ENCODE data around the gene ACSM6. TPM values are rescaled to one million over a fixed set of nuclear protein-coding genes. Genes with fewer than 3 reads are reported as not detected.
A peak's percentile ranks its signal among the peaks of the same experiment; 100 is the strongest.

The ACSM6 gene
- total RNA-seq, 1 donor from 2014 or later, result not detected

DNA sequence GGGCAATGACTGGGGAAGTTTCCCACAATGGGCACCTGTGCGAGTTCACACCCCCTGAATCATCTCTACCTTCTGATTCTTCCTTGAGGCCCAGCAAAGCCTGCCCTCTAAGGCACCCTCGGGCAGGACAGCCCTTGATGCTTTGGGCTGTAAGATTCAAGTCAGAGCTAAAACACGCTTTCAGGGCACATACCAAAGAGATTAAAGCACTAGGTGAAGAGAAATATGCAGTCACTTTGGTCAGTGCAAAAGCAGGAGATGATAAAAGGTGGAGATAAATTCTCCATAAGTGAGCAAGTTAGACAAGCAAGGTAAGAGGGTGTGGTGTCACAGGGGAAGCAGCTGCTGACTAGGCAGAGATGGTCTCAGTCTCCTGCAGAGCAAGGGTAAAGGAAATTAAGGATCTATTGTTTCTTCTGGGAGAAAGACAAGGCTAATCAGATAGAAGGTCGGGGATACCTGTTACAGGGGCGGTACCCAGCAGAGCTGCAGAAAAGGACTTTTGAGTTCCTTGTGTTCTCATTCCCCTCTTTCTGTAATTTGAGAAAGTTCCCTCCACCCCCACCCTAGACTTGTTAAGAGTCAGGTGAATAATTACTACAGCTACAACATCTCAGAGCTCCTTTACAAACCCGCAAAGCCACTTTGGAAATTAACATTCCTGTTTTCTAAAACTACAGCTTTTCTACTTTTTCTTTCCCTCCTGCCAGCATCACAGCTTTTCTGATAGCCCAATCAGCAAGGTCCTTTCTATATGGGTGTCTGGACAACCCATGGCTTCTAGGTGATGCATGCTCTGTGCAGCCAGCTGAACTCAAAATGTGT is 70.4 kb downstream of the ACSM6 start:
- no peaks in the 10 kb centered on the region for H3K36me3 ChIP-seq (ENCODE audit: control insufficient read depth, insufficient read depth, low read length)
- no peak overlapping the region for H3K4me3 ChIP-seq (ENCODE audit: low read depth, low read length)
- no peaks in the 10 kb centered on the region for H3K27me3 ChIP-seq (ENCODE audit: control insufficient read depth, insufficient read depth, low read length)
- TF ChIP-seq, protein P1, sequence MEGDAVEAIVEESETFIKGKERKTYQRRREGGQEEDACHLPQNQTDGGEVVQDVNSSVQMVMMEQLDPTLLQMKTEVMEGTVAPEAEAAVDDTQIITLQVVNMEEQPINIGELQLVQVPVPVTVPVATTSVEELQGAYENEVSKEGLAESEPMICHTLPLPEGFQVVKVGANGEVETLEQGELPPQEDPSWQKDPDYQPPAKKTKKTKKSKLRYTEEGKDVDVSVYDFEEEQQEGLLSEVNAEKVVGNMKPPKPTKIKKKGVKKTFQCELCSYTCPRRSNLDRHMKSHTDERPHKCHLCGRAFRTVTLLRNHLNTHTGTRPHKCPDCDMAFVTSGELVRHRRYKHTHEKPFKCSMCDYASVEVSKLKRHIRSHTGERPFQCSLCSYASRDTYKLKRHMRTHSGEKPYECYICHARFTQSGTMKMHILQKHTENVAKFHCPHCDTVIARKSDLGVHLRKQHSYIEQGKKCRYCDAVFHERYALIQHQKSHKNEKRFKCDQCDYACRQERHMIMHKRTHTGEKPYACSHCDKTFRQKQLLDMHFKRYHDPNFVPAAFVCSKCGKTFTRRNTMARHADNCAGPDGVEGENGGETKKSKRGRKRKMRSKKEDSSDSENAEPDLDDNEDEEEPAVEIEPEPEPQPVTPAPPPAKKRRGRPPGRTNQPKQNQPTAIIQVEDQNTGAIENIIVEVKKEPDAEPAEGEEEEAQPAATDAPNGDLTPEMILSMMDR (IDR thresholded peaks at IDR 0.05; ENCODE audit: insufficient read depth, low read length, poor library complexity, severe bottlenecking), result no peak
- no peak for DNase-seq (ENCODE audit: low read depth)

DNA sequence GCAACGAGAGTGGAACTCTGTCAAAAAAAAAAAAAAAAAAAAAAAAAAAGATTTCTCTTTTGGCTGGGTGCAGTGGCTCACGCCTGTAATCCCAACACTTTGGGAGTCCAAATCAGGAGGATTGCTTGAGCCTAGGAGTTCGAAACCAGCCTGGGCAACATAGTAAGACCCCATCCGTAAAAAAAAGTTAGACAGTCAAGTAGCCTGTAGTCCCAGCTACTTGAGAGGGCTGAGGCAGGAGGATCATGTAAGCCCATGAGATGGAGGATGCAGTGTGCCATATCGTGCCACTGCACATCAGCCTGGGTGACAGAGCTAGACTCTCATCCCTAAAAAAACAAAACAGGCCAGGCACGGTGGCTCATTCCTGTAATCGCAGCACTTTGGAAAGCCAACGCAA is 71.5 kb downstream of the ACSM6 start:
- no peak overlapping the region for H3K4me3 ChIP-seq (ENCODE audit: low read depth, low read length)
- DNase-seq (ENCODE audit: low read depth), result no peak
- H3K36me3 ChIP-seq (ENCODE audit: control insufficient read depth, insufficient read depth, low read length), result no peaks in the 10 kb centered on the region
- H3K27me3 ChIP-seq (ENCODE audit: control insufficient read depth, insufficient read depth, low read length), result no peaks in the 10 kb centered on the region
- TF ChIP-seq, protein P1 (IDR thresholded peaks at IDR 0.05; ENCODE audit: insufficient read depth, low read length, poor library complexity, severe bottlenecking), result no peak

DNA sequence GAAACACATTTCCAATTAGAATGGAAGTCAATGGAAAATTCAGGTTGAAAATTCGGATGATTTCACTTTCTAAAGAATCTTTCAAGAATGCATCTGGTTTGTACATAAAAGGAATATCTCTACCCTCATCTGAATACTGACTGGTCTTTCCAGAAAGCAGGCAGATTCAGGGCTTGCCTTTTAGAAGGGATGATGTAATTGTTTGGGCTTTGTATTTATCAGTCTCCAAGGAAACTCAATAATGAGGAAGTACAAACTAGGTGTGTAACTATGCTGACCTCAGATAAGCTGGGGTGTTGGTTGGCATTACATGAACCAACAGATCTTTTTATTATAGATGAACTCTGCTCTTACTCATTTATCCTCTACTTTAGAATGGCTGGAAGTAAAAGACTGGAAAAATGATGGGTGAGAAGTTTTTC is 72.6 kb downstream of the ACSM6 start:
- no peaks in the 10 kb centered on the region for H3K36me3 ChIP-seq (ENCODE audit: control insufficient read depth, insufficient read depth, low read length)
- TF ChIP-seq, protein P1 (IDR thresholded peaks at IDR 0.05; ENCODE audit: insufficient read depth, low read length, poor library complexity, severe bottlenecking), result no peak
- DNase-seq (ENCODE audit: low read depth), result peak; percentile 96
- no peaks in the 10 kb centered on the region for H3K27me3 ChIP-seq (ENCODE audit: control insufficient read depth, insufficient read depth, low read length)
- H3K4me3 ChIP-seq (ENCODE audit: low read depth, low read length), result no peak overlapping the region

DNA sequence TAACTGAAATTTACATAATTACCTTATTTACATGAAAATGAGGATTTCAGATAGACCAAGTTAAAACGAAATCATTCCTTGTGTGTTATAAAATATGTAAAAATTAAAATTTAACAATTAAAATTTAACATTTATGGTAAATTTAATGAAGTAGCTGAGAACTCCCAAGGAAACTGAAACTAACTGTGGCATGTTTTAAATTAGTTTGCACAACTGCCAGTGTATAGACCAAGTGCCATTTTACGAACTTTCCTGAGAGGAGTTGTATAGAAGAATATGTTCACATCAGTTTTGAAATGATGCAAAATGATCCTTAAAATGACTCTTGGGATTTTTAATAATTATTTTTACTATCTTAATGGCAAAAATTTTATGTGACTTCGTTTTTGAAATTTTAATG is 73.2 kb downstream of the ACSM6 start:
- Histone ChIP-seq H3K36me3 (ENCODE audit: control insufficient read depth, insufficient read depth, low read length) (no peaks in the 10 kb centered on the region), H3K4me3 (ENCODE audit: low read depth, low read length) (no peak overlapping the region), H3K27me3 (ENCODE audit: control insufficient read depth, insufficient read depth, low read length) (no peaks in the 10 kb centered on the region)
- TF ChIP-seq, protein P1 (IDR thresholded peaks at IDR 0.05; ENCODE audit: insufficient read depth, low read length, poor library complexity, severe bottlenecking), result no peak
- DNase-seq (ENCODE audit: low read depth), result no peak

DNA sequence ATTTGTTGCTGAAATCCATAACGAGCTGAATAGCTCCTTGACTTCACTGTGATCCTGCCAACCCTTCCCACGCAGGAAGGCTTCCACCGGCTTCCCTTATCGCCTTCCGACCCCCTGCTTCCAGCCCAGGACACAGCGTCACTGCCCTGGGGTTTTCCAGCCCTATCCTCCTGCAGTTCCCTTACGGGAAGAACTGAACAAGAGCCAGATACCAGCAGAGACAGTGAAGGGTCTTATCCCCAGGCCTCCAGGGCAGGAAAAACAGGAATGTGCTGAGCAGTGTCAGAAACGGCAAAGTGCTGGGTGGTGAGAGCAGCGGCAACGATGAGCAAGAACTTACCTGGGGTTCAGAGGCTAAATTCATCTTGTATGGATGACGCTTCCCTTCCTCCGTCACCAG is 74.4 kb downstream of the ACSM6 start:
- Histone ChIP-seq H3K4me3 (ENCODE audit: low read depth, low read length) (no peak overlapping the region), H3K36me3 (ENCODE audit: control insufficient read depth, insufficient read depth, low read length) (no peaks in the 10 kb centered on the region), H3K27me3 (ENCODE audit: control insufficient read depth, insufficient read depth, low read length) (no peaks in the 10 kb centered on the region)
- DNase-seq (ENCODE audit: low read depth), result no peak
- TF ChIP-seq, protein P1 (IDR thresholded peaks at IDR 0.05; ENCODE audit: insufficient read depth, low read length, poor library complexity, severe bottlenecking), result no peak

All from kidney epithelial cell (primary cell).